CD14-positive monocyte (primary cell): ENCODE data around the gene RANBP10. TPM values are rescaled to one million over a fixed set of nuclear protein-coding genes. Genes with fewer than 3 reads are reported as not detected.

ENCODE experiments used
- DNase-seq, 3 donors: peaks; one replicate each; pipeline ENCODE4 v3.0.0-alpha.2; 2011 to 2022
- H2AFZ ChIP-seq: 2 replicates; pipeline ENCODE4 v1.6.0; 2012; ENCODE audit warnings: mild to moderate bottlenecking, low read depth, low read length, inconsistent platforms; ENCODE audit not compliant: insufficient read depth, poor library complexity, severe bottlenecking
- H3K27ac ChIP-seq, 2 donors: 1 replicate in 1 of 2; 2 replicates in 1 of 2; pipeline ENCODE4 v1.5.1; 2012 to 2013; ENCODE audit warnings: low read length in 2 of 2, control low read depth in 1 of 2, inconsistent platforms in 1 of 2, low read depth in 1 of 2, mild to moderate bottlenecking in 1 of 2
- H3K27me3 ChIP-seq, 2 donors: one replicate each; pipeline versions ENCODE4 v1.6.0 to v1.6.1; 2011 to 2013; ENCODE audit warnings: low read length in 2 of 2; ENCODE audit not compliant: control insufficient read depth in 2 of 2, insufficient read depth in 2 of 2
- H3K36me3 ChIP-seq, 2 donors: replicated peaks in 1 of 2; 1 replicate in 1 of 2; 2 replicates in 1 of 2; pipeline versions ENCODE4 v1.5.1 to v1.6.1; 2012 to 2013; ENCODE audit warnings: low read length in 2 of 2, control low read depth in 1 of 2, inconsistent platforms in 1 of 2, mild to moderate bottlenecking in 1 of 2; ENCODE audit not compliant: insufficient read depth in 2 of 2, control insufficient read depth in 1 of 2
- H3K4me1 ChIP-seq, 2 donors: 1 replicate in 1 of 2; 2 replicates in 1 of 2; pipeline versions ENCODE4 v1.5.1 to v1.6.1; 2012 to 2013; ENCODE audit warnings: low read length in 2 of 2, control low read depth in 1 of 2, inconsistent platforms in 1 of 2, mild to moderate bottlenecking in 1 of 2, moderate library complexity in 1 of 2; ENCODE audit not compliant: insufficient read depth in 2 of 2, control insufficient read depth in 1 of 2
- H3K4me2 ChIP-seq: replicated peaks from 2 replicates; pipeline ENCODE3; 2012; ENCODE audit warnings: low read length, moderate library complexity, mild to moderate bottlenecking; ENCODE audit not compliant: poor library complexity, severe bottlenecking; ENCODE audit errors: extremely low read depth
- H3K4me3 ChIP-seq, 3 experiments: fragments of 200-600 bp in 1 of 3; sonication (generic) in 1 of 3; replicated peaks in 1 of 3; 1 replicate in 2 of 3; 2 replicates in 1 of 3; pipeline ENCODE4 v1.5.1; 2011 to 2013; ENCODE audit warnings: low read length in 3 of 3, mild to moderate bottlenecking in 3 of 3, control low read depth in 2 of 3, low read depth in 2 of 3, inconsistent platforms in 1 of 3, moderate library complexity in 1 of 3
- H3K79me2 ChIP-seq: 2 replicates; pipeline ENCODE4 v1.6.0; 2012; ENCODE audit warnings: mild to moderate bottlenecking, control low read depth, inconsistent platforms, low read length, moderate library complexity; ENCODE audit not compliant: insufficient read depth
- H3K9ac ChIP-seq: 2 replicates; pipeline ENCODE4 v1.6.0; 2017; ENCODE audit warnings: low read length, mild to moderate bottlenecking; ENCODE audit not compliant: insufficient read depth, poor library complexity, severe bottlenecking
- H3K9me3 ChIP-seq, 2 donors: replicated peaks in 1 of 2; 1 replicate in 1 of 2; 2 replicates in 1 of 2; pipeline versions ENCODE4 v1.5.1 to v1.6.1; 2012 to 2013; ENCODE audit warnings: low read length in 2 of 2, control low read depth in 1 of 2; ENCODE audit not compliant: control insufficient read depth in 1 of 2, insufficient read depth in 1 of 2
- H4K20me1 ChIP-seq: 2 replicates; pipeline ENCODE4 v1.6.0; 2012; ENCODE audit warnings: mild to moderate bottlenecking, low read length, control low read depth, moderate library complexity; ENCODE audit not compliant: insufficient read depth
- H3K27ac Mint-ChIP-seq, 7 donors: one replicate each; pipeline ENCODE4 v1.8.0; 2020; ENCODE audit warnings: mild to moderate bottlenecking in 7 of 7, mixed read lengths in 7 of 7, moderate library complexity in 6 of 7, inconsistent platforms in 2 of 7
- H3K27me3 Mint-ChIP-seq, 3 donors: one replicate each; pipeline ENCODE4 v1.8.0; 2021 to 2022; ENCODE audit warnings: low read depth in 3 of 3, mild to moderate bottlenecking in 3 of 3, mixed read lengths in 3 of 3, moderate library complexity in 3 of 3, inconsistent platforms in 1 of 3
- H3K36me3 Mint-ChIP-seq, 2 donors: one replicate each; pipeline ENCODE4 v1.8.0; 2020; ENCODE audit warnings: mixed read lengths in 2 of 2, inconsistent platforms in 1 of 2, mild to moderate bottlenecking in 1 of 2
- H3K4me1 Mint-ChIP-seq: one replicate; pipeline ENCODE4 v1.8.0; 2020; ENCODE audit warnings: mild to moderate bottlenecking, mixed read lengths
- H3K4me3 Mint-ChIP-seq, 2 donors: one replicate each; pipeline ENCODE4 v1.8.0; 2020; ENCODE audit warnings: mild to moderate bottlenecking in 2 of 2, mixed read lengths in 2 of 2, moderate library complexity in 1 of 2
- H3K9me3 Mint-ChIP-seq, 7 donors: one replicate each; pipeline ENCODE4 v1.8.0; 2020 to 2022; ENCODE audit warnings: mixed read lengths in 7 of 7, mild to moderate bottlenecking in 6 of 7, moderate library complexity in 6 of 7, inconsistent platforms in 2 of 7
- WGBS: methylation state at CpG from one replicate; pipeline ENCODE4 v1.1.5; 2013; ENCODE audit warnings: missing lambda C conversion rate; ENCODE audit not compliant: insufficient coverage; 5-methylcytosine and 5-hydroxymethylcytosine counted together
- intact Hi-C, 2 donors: fragments of 100-400 bp; cut with micrococcal nuclease; formaldehyde crosslinking; loops; one replicate each; pipeline versions ENCODE4 v1.15.0 to v1.15.1; 2023
- polyA plus RNA-seq, 3 donors: library from polyadenylated mRNA; depleted of rRNA in 1 of 3; unstranded in 2 of 3; stranded (reverse) in 1 of 3; fragments of 300-500 nt in 2 of 3; fragments of >200 nt in 1 of 3; fragmentation: Illumina TruSeq in 2 of 3; gene quantifications; 1 replicate in 2 of 3; 2 replicates in 1 of 3; pipeline ENCODE4 v1.2.3, GENCODE V29; 2012 to 2021
- TF ChIP-seq, protein P1 (sequence below): fragments of 200-600 bp; IDR thresholded peaks from one replicate; pipeline ENCODE4 v1.8.0; 2022; ENCODE audit warnings: antibody characterized with exemption, mild to moderate bottlenecking

Gene RANBP10
- polyA plus RNA-seq, 3 donors: 6.4 to 16.7 (median 6.6) TPM

DNA sequence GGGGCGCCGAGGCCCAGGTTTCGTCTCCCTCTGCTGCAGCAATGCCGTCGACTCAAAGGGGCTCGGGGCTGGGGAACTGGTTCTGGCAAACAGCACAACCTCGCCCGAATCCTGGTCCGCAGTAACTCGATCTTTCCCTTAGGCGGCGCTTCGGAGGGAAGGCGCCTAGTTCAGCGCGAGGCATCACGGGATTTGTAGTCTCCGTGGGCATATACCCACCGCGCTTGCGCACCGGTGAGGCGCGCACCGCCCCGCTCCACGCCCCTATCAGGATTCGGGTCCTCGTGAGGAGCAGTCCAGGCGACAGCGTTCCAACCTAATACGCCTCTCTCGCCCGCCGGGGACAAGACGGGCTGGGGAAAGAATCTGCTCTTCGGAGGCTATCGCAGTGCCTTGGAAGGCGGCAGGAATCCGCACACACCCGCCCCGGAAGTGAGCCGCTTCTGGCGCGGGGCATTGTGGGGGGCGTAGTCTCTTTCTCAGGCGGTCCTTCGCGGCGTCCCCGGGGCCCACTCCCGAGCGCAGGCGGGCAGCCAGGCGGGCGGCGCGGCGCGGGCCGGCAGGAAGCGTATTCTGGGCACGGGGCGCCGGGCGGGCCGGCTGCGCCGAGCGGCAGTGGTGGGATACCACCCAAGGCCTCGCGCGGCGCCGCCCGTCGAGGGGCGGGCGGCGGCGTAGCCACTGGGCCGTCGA, 35.6 kb upstream of the RANBP10 start, which contains the start of gene THAP11:
THAP11 (plus strand) TSS at position 505 of the 693 bp plus-strand sequence. CDS start 235 bp downstream, outside the sequence.
- Histone ChIP-seq H3K4me3 (peak within 1 kb of the TSS; percentile 71 to 87 (median 85)), H3K36me3 (no peaks in the 10 kb centered on the region), H3K27me3 (no peaks in the 10 kb centered on the region), H3K4me2 (peak within 1 kb of the TSS; percentile 98), H3K79me2 (peaks cover 35% of the 10 kb centered on the region), H4K20me1 (peaks cover 27% of the 10 kb centered on the region), H3K9ac (peak within 1 kb of the TSS; percentile 66), H3K27ac (peak within 1 kb of the TSS; percentile 85 to 91), H3K4me1 (peaks cover 40 to 47% of the 10 kb centered on the region in 2 donors), H3K9me3 (no peaks in the 10 kb centered on the region), H2AFZ (peak within 1 kb of the TSS; percentile 91)
- intact Hi-C loops: loop anchor here (2.0 to 10.0 kb wide), 2 partner anchors 31 to 177 kb away; partner anchors contain the start of genes ACD (in 1 of the 2), C16orf86 (in 1 of the 2), EDC4 (in 1 of the 2) and ENKD1 (in 1 of the 2)
- TF ChIP-seq, protein P1, sequence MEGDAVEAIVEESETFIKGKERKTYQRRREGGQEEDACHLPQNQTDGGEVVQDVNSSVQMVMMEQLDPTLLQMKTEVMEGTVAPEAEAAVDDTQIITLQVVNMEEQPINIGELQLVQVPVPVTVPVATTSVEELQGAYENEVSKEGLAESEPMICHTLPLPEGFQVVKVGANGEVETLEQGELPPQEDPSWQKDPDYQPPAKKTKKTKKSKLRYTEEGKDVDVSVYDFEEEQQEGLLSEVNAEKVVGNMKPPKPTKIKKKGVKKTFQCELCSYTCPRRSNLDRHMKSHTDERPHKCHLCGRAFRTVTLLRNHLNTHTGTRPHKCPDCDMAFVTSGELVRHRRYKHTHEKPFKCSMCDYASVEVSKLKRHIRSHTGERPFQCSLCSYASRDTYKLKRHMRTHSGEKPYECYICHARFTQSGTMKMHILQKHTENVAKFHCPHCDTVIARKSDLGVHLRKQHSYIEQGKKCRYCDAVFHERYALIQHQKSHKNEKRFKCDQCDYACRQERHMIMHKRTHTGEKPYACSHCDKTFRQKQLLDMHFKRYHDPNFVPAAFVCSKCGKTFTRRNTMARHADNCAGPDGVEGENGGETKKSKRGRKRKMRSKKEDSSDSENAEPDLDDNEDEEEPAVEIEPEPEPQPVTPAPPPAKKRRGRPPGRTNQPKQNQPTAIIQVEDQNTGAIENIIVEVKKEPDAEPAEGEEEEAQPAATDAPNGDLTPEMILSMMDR: peak; percentile 83
- H3K9me3 Mint-ChIP-seq: peaks cover 0 to 3% (median 0%) of the 10 kb centered on the region in 7 donors
- H3K27me3 Mint-ChIP-seq: peaks cover 1 to 2% (median 1%) of the 10 kb centered on the region in 3 donors
- DNase-seq: peak; percentile 91 to 94 (median 91)
- peak within 1 kb of the TSS; percentile 89 to 99 (median 96) for H3K27ac Mint-ChIP-seq
- H3K4me1 Mint-ChIP-seq: peaks cover 39% of the 10 kb centered on the region
- H3K36me3 Mint-ChIP-seq: peaks cover 4 to 5% of the 10 kb centered on the region in 2 donors
- peak within 1 kb of the TSS; percentile 94 to 96 for H3K4me3 Mint-ChIP-seq
- WGBS: under 1% methylated on average over 83 of the region's 83 CpGs

DNA sequence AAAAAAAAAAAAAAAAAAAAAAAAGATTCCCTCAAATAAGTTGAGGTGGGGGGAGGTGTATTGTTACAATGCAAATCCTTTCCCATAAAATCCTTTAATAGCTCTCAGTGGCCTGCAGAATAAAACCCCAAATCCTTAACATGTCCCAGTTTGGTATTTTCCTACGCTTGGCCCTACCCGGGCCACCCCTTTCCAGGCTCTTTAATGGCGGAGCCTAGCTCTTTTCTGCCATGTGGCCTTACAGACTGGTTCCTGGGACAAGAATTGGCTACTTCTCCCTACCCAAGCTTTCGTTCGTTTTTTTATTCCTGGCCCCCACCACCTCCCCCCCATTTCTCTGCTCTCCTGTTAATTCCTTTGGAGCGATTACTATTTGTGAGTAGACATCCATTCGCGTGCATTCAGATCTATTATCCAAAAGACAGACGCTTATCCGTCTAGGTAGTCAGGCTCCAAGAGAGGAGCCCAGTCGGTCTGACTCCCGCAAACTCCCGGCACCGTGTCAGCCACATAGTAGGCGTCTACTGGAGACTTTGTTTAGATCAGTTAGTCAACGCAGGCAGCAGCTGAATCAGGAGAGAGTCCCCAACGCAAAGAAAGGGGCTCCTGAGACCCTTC, 34.9 kb upstream of the RANBP10 start:
- Histone ChIP-seq H3K9me3 (no peaks in the 10 kb centered on the region), H3K9ac (peak overlapping the region; percentile 66), H3K27ac (peak overlapping the region; percentile 85 to 91), H2AFZ (peak overlapping the region; percentile 91), H4K20me1 (peaks cover 27% of the 10 kb centered on the region), H3K36me3 (no peaks in the 10 kb centered on the region), H3K27me3 (no peaks in the 10 kb centered on the region), H3K4me2 (peak overlapping the region; percentile 98), H3K4me1 (peaks cover 39 to 46% of the 10 kb centered on the region in 2 donors), H3K4me3 (peak overlapping the region in 2 of 3 experiments; percentile 85 to 87), H3K79me2 (peaks cover 35% of the 10 kb centered on the region)
- peaks cover 4 to 5% of the 10 kb centered on the region in 2 donors for H3K36me3 Mint-ChIP-seq
- WGBS: 74% methylated on average over 17 of the region's 17 CpGs
- TF ChIP-seq, protein P1: no peak
- H3K27me3 Mint-ChIP-seq: peaks cover 1 to 2% (median 1%) of the 10 kb centered on the region in 3 donors
- H3K9me3 Mint-ChIP-seq: peaks cover 0 to 3% (median 0%) of the 10 kb centered on the region in 7 donors
- no peak for DNase-seq
- peak overlapping the region; percentile 30 to 86 for H3K4me3 Mint-ChIP-seq
- peaks cover 39% of the 10 kb centered on the region for H3K4me1 Mint-ChIP-seq
- intact Hi-C loops: loop anchor here in 1 of 2 donors (10.0 kb wide), 1 partner anchor 177 kb away; the partner anchor contains the start of genes ACD, C16orf86, ENKD1 and PARD6A
- peak overlapping the region in 4 of 7 donors; percentile 89 to 99 (median 94) for H3K27ac Mint-ChIP-seq
